GM12878 (cell line): ENCODE measurements around the gene PDE11A. TPM values are rescaled to one million over a fixed set of nuclear protein-coding genes. Genes with fewer than 3 reads are reported as not detected.

Source experiments
- ATAC-seq: fragments of 200-7000 bp; cut with Tn5 transposase; 3 replicates; pipeline ENCODE4 v1.9.1; 2020; ENCODE audit warnings: mild to moderate bottlenecking, moderate library complexity
- BruUV-seq: library from RNA; stranded (reverse); fragments of 400-500 nt; replicated peaks from 2 replicates; lab custom pipeline; 2021; lab: Mats Ljungman, UMichigan
- CTCF ChIA-PET: fragments of 300-600 bp; sonication (Branson Sonifier 250); formaldehyde crosslinking; extraction: SDS; loops from one replicate; lab custom pipeline; 2021; ENCODE audit warnings: inconsistent platforms; lab: Yijun Ruan, JAX
- POLR2A ChIA-PET: fragments of 350-600 bp; formaldehyde crosslinking; extraction: SDS; loops from one replicate; lab custom pipeline; 2021; ENCODE audit warnings: inconsistent platforms; lab: Charles Lee
- RAD21 ChIA-PET: fragments of 300-600 bp; sonication (Branson Sonifier 250); formaldehyde crosslinking; loops from one replicate; lab custom pipeline; 2023; ENCODE audit warnings: antibody characterized with exemption; ENCODE audit not compliant: unreplicated experiment; lab: Charles Lee
- SMC1A ChIA-PET: fragments of 300-600 bp; sonication (Branson Sonifier 250); formaldehyde crosslinking; loops from one replicate; lab custom pipeline; 2023; ENCODE audit not compliant: unreplicated experiment, uncharacterized antibody; lab: Charles Lee
- DNase-seq: peaks from one replicate; pipeline ENCODE4 v3.0.0-alpha.2; 2011; ENCODE audit warnings: low read depth, low spot score
- FAIRE-seq: peaks from 3 replicates; lab custom pipeline; 2011; peaks lifted over from hg19 to GRCh38; lab: Jason Lieb, UNC
- H2AFZ ChIP-seq: 2 replicates; pipeline ENCODE4 v1.6.0; 2011; ENCODE audit warnings: low read depth, low read length, control low read depth; ENCODE audit not compliant: control insufficient read depth
- H3K27ac ChIP-seq: 2 replicates; pipeline ENCODE4 v1.5.1; 2011; ENCODE audit warnings: control low read depth; ENCODE audit not compliant: control insufficient read depth, insufficient read depth
- H3K27me3 ChIP-seq, 2 experiments: replicated peaks in 1 of 2; 2 replicates each; pipeline versions ENCODE4 v1.6.0 to v1.6.1; 2011; ENCODE audit warnings: low read length in 1 of 2; ENCODE audit not compliant: control insufficient read depth in 2 of 2, insufficient read depth in 2 of 2
- H3K36me3 ChIP-seq, 2 experiments: 2 replicates each; pipeline ENCODE4 v1.5.1; 2011; ENCODE audit warnings: low read length in 1 of 2; ENCODE audit not compliant: control insufficient read depth in 2 of 2, insufficient read depth in 2 of 2
- H3K4me1 ChIP-seq: 2 replicates; pipeline ENCODE4 v1.6.1; 2011; ENCODE audit warnings: mild to moderate bottlenecking, low read length, moderate library complexity, mixed read lengths; ENCODE audit not compliant: control insufficient read depth, insufficient read depth
- H3K4me2 ChIP-seq: 2 replicates; pipeline ENCODE4 v1.6.0; 2011; ENCODE audit warnings: control low read depth; ENCODE audit not compliant: control insufficient read depth, insufficient read depth
- H3K4me3 ChIP-seq: fragments of 200-600 bp; sonication (generic); 2 replicates; pipeline ENCODE4 v1.5.1; 2016
- H3K79me2 ChIP-seq: 2 replicates; pipeline ENCODE4 v1.6.0; 2011; ENCODE audit warnings: low read length; ENCODE audit not compliant: control insufficient read depth, insufficient read depth
- H3K9ac ChIP-seq: 2 replicates; pipeline ENCODE4 v1.8.0; 2011; ENCODE audit warnings: low read length, control low read depth, mixed read lengths; ENCODE audit not compliant: control insufficient read depth, insufficient read depth
- H3K9me3 ChIP-seq: replicated peaks from 3 replicates; pipeline ENCODE4 v1.5.1; 2011; ENCODE audit warnings: mild to moderate bottlenecking, low read length; ENCODE audit not compliant: control insufficient read depth, insufficient read depth
- H4K20me1 ChIP-seq: 2 replicates; pipeline ENCODE4 v1.6.0; 2011; ENCODE audit not compliant: control insufficient read depth, insufficient read depth
- JUND ChIP-seq: IDR thresholded peaks from 2 replicates; pipeline ENCODE4 v1.6.1; 2012; ENCODE audit warnings: low read depth, mild to moderate bottlenecking, low read length, improper control_type of control experiment, moderate library complexity
- MTA2 ChIP-seq: fragments of 450-650 bp; IDR thresholded peaks from 2 replicates; pipeline ENCODE4 v1.6.1; 2016; ENCODE audit warnings: low read depth, mild to moderate bottlenecking, moderate library complexity
- MYC ChIP-seq: IDR thresholded peaks from 2 replicates; pipeline ENCODE4 v1.6.1; 2011; ENCODE audit warnings: mild to moderate bottlenecking, low read length, moderate library complexity, inconsistent platforms; ENCODE audit not compliant: insufficient read depth, insufficient replicate concordance, insufficient read length, severe bottlenecking
- NFXL1 ChIP-seq: fragments of 450-650 bp; IDR thresholded peaks from 2 replicates; pipeline ENCODE4 v1.6.1; 2017; ENCODE audit warnings: antibody characterized with exemption, mild to moderate bottlenecking, borderline replicate concordance
- NFYA ChIP-seq: IDR thresholded peaks from 2 replicates; pipeline ENCODE4 v1.6.1; 2011; ENCODE audit warnings: low read depth, mild to moderate bottlenecking, low read length, improper control_type of control experiment, borderline replicate concordance
- NR2C2 ChIP-seq: IDR thresholded peaks from 2 replicates; pipeline ENCODE4 v1.6.1; 2011; ENCODE audit warnings: borderline replicate concordance, low read depth; ENCODE audit not compliant: control insufficient read depth, insufficient read length
- POLR2AphosphoS2 ChIP-seq: IDR thresholded peaks from 2 replicates; pipeline ENCODE4 v1.6.1; 2011; ENCODE audit warnings: low read depth, mild to moderate bottlenecking, low read length, improper control_type of control experiment, moderate library complexity
- RAD21 ChIP-seq: IDR thresholded peaks from 2 replicates; pipeline ENCODE4 v1.6.1; 2011; ENCODE audit warnings: mild to moderate bottlenecking, low read depth, low read length, moderate library complexity; ENCODE audit not compliant: insufficient read depth
- WGBS: methylation state at CpG from one replicate; pipeline ENCODE4 v1.1.6; 2016; ENCODE audit warnings: low lambda C conversion rate; ENCODE audit not compliant: insufficient replicate concordance, insufficient coverage; ENCODE audit errors: missing lambda C conversion rate; 5-methylcytosine and 5-hydroxymethylcytosine counted together
- in situ Hi-C: fragments of 300-500 bp; cut with MboI; formaldehyde crosslinking; loops from 9 replicates; pipeline ENCODE4 v1.14.3; 2018; ENCODE audit warnings: mixed read lengths
- intact Hi-C: fragments of 100-400 bp; cut with micrococcal nuclease; formaldehyde crosslinking; loops from one replicate; pipeline ENCODE4 v1.14.2; 2022; ENCODE audit not compliant: unreplicated experiment
- polyA plus RNA-seq, 11 experiments: library from polyadenylated mRNA; depleted of rRNA in 4 of 11; unstranded in 6 of 11; stranded (reverse) in 5 of 11; fragments of >200 nt; fragmentation: Nextera tagmentation in 4 of 11; fragmentation: Illumina TruSeq in 1 of 11; extraction: Ambion mirVana in 4 of 11; extraction: Trizol in 1 of 11; gene quantifications; 1 replicate in 1 of 11; 2 replicates in 10 of 11; pipeline versions ENCODE4 v1.2.1 to v1.2.3, GENCODE V29; 2011 to 2016; ENCODE audit warnings: inconsistent platforms in 2 of 11, missing spikeins in 2 of 11, low read depth in 1 of 11
- total RNA-seq, 4 experiments: library from RNA; depleted of rRNA in 3 of 4; stranded (reverse); fragments of >200 nt in 3 of 4; fragmentation: Illumina TruSeq in 1 of 4; extraction: Trizol in 1 of 4; gene quantifications; 2 replicates each; pipeline versions ENCODE4 v1.2.1 to v1.2.3, GENCODE V29; 2013 to 2021
- TF ChIP-seq, protein P1 (sequence below): fragments of 450-650 bp; IDR thresholded peaks from 2 replicates; pipeline ENCODE4 v1.6.1; 2018; ENCODE audit warnings: mild to moderate bottlenecking, low read depth, moderate library complexity; ENCODE audit not compliant: partially characterized antibody

PDE11A gene
- total and polyA plus RNA-seq, 10 of the 15 experiments (the other 5 are each of a cell fraction or from before 2014, with no cell fraction given): 0.01 to 0.17 (median 0.06) TPM; not detected in 5

- no peak for ATAC-seq
- Histone ChIP-seq H3K36me3 (no peaks in the 10 kb centered on the region), H3K27me3 (no peaks in the 10 kb centered on the region; a peak in 1 of 4 replicates), H3K9ac (no peak overlapping the region), H3K27ac (no peak overlapping the region), H3K4me1 (no peaks in the 10 kb centered on the region), H4K20me1 (no peaks in the 10 kb centered on the region), H3K4me3 (no peak overlapping the region), H3K4me2 (no peak overlapping the region), H2AFZ (no peak overlapping the region), H3K79me2 (no peaks in the 10 kb centered on the region), H3K9me3 (no peaks in the 10 kb centered on the region)
- intact Hi-C loops (no loop called here), in situ Hi-C loops (no loop called here)
- no peak for FAIRE-seq
- ChIA-PET CTCF (interaction anchor here (0.6 to 1.8 kb wide), 4 partner anchors 10 to 37 kb away, joined by 3 to 10 read pairs (median 4); partner anchors contain the start of gene RBM45), SMC1A (interaction anchor here (0.6 kb wide), 1 partner anchor 124 kb away, joined by 4 read pairs; no protein-coding TSS in a partner anchor), POLR2A (interaction anchor here (0.6 to 0.8 kb wide), 2 partner anchors 11 to 349 kb away, joined by 3 to 8 read pairs; partner anchors contain the start of gene RBM45), RAD21 (no interaction called here)
- no peak for DNase-seq
- TF ChIP-seq NR2C2 (no peak), POLR2AphosphoS2 (no peak), MTA2 (no peak), JUND (no peak), RAD21 (no peak), MYC (no peak), NFYA (no peak), NFXL1 (no peak)
- TF ChIP-seq, protein P1, sequence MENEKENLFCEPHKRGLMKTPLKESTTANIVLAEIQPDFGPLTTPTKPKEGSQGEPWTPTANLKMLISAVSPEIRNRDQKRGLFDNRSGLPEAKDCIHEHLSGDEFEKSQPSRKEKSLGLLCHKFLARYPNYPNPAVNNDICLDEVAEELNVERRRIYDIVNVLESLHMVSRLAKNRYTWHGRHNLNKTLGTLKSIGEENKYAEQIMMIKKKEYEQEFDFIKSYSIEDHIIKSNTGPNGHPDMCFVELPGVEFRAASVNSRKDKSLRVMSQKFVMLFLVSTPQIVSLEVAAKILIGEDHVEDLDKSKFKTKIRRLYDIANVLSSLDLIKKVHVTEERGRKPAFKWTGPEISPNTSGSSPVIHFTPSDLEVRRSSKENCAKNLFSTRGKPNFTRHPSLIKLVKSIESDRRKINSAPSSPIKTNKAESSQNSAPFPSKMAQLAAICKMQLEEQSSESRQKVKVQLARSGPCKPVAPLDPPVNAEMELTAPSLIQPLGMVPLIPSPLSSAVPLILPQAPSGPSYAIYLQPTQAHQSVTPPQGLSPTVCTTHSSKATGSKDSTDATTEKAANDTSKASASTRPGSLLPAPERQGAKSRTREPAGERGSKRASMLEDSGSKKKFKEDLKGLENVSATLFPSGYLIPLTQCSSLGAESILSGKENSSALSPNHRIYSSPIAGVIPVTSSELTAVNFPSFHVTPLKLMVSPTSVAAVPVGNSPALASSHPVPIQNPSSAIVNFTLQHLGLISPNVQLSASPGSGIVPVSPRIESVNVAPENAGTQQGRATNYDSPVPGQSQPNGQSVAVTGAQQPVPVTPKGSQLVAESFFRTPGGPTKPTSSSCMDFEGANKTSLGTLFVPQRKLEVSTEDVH: no peak
- 66% methylated on average over 3 of the region's 3 CpGs for WGBS
- no TSS peak for BruUV-seq
Measured at GRCh38 chr2:178101321-178102079, 28.9 kb upstream of the PDE11A start.
